HepG2 (cell line): Measurements from ENCODE around the gene SUN5. TPM values are rescaled to one million over a fixed set of nuclear protein-coding genes. Genes with fewer than 3 reads are reported as not detected.
A peak's percentile ranks its signal among the peaks of the same experiment; 100 is the strongest.

Source experiments
- ARNT ChIP-seq: fragments of 450-650 bp; IDR thresholded peaks from 2 replicates; pipeline ENCODE4 v1.6.1; 2017
- GRHL1 ChIP-seq: sonication (generic); formaldehyde crosslinking; conservative IDR thresholded peaks from 2 replicates; pipeline ENCODE4 v1.8.0; 2022; ENCODE audit warnings: missing genetic modification reagents
- JARID2 ChIP-seq: sonication (generic); formaldehyde crosslinking; IDR thresholded peaks from 2 replicates; pipeline ENCODE4 v1.8.1; 2023; ENCODE audit warnings: missing genetic modification reagents, inconsistent platforms; ENCODE audit not compliant: insufficient replicate concordance
- KAT7 ChIP-seq: IDR thresholded peaks from 2 replicates; pipeline ENCODE4 v1.6.1; 2018; ENCODE audit warnings: borderline replicate concordance, missing compliant biosample characterization
- MEF2D ChIP-seq: sonication (generic); formaldehyde crosslinking; IDR thresholded peaks from 2 replicates; pipeline ENCODE4 v1.5.1; 2020; ENCODE audit warnings: mild to moderate bottlenecking, missing genetic modification reagents
- MZF1 ChIP-seq: sonication (generic); formaldehyde crosslinking; IDR thresholded peaks from 2 replicates; pipeline ENCODE4 v1.8.1; 2023; ENCODE audit warnings: mild to moderate bottlenecking, missing genetic modification reagents, borderline replicate concordance
- NCOA5 ChIP-seq: sonication (generic); formaldehyde crosslinking; IDR thresholded peaks from 2 replicates; pipeline ENCODE4 v1.4.0; 2020; ENCODE audit warnings: missing genetic modification reagents
- PHF8 ChIP-seq: sonication (generic); formaldehyde crosslinking; IDR thresholded peaks from 2 replicates; pipeline ENCODE4 v1.5.0; 2020; ENCODE audit warnings: missing genetic modification reagents
- RELA ChIP-seq: sonication (generic); formaldehyde crosslinking; IDR thresholded peaks from 2 replicates; pipeline ENCODE4 v1.4.0; 2020; ENCODE audit warnings: missing genetic modification reagents
- TERF1 ChIP-seq: sonication (generic); formaldehyde crosslinking; IDR thresholded peaks from 2 replicates; pipeline ENCODE4 v1.8.0; 2022; ENCODE audit warnings: mild to moderate bottlenecking, missing genetic modification reagents, moderate library complexity
- ZNF354B ChIP-seq: sonication (generic); formaldehyde crosslinking; IDR thresholded peaks from 2 replicates; pipeline ENCODE4 v1.8.0; 2022; ENCODE audit warnings: mild to moderate bottlenecking, missing genetic modification reagents
- ZNF629 ChIP-seq: sonication (generic); formaldehyde crosslinking; conservative IDR thresholded peaks from 2 replicates; pipeline ENCODE4 v1.5.0; 2020; ENCODE audit warnings: missing genetic modification reagents
- ZNF75D ChIP-seq: sonication (generic); formaldehyde crosslinking; IDR thresholded peaks from 2 replicates; pipeline ENCODE4 v1.8.1; 2023; ENCODE audit warnings: missing genetic modification reagents, mild to moderate bottlenecking, borderline replicate concordance
- ZNF775 ChIP-seq: sonication (generic); formaldehyde crosslinking; IDR thresholded peaks from 2 replicates; pipeline ENCODE4 v1.4.0; 2020; ENCODE audit warnings: missing genetic modification reagents, mild to moderate bottlenecking, moderate library complexity, borderline replicate concordance
- polyA plus RNA-seq, 8 experiments: library from polyadenylated mRNA; depleted of rRNA in 3 of 8; stranded (reverse) in 7 of 8; unstranded in 1 of 8; fragments of >200 nt; fragmentation: Illumina TruSeq in 4 of 8; extraction: Trizol in 4 of 8; gene quantifications; 2 replicates each; pipeline versions ENCODE4 v1.2.1 to v1.2.3, GENCODE V29; 2011 to 2016; ENCODE audit warnings: low read depth in 4 of 8, missing spikeins in 1 of 8, mixed read lengths in 1 of 8; ENCODE audit not compliant: insufficient read depth in 1 of 8
- total RNA-seq, 5 experiments: library from RNA; depleted of rRNA; stranded (reverse); fragments of >200 nt; fragmentation: Illumina TruSeq; extraction: Trizol; gene quantifications; 2 replicates each; pipeline ENCODE4 v1.2.3, GENCODE V29; 2016; ENCODE audit warnings: low read depth in 1 of 5
- TF ChIP-seq, protein P1 (sequence below): sonication (generic); formaldehyde crosslinking; IDR thresholded peaks from 2 replicates; pipeline ENCODE4 v1.8.0; 2022; ENCODE audit warnings: missing genetic modification reagents, mild to moderate bottlenecking, borderline replicate concordance
- TF ChIP-seq, protein P2 (sequence below): sonication (generic); formaldehyde crosslinking; IDR thresholded peaks from 2 replicates; pipeline ENCODE4 v1.4.0; 2020; ENCODE audit warnings: missing genetic modification reagents, borderline replicate concordance

Gene SUN5
- total and polyA plus RNA-seq, 2 of the 13 experiments (the other 11 are each of a cell fraction or from before 2014, with no cell fraction given) = not detected

GRCh38 chr20:33008336-33009213, 4.3 kb upstream of the SUN5 start (continued):
- TF ChIP-seq GRHL1 (CRISPR knock-in tag) = no peak
- TF ChIP-seq ZNF354B (CRISPR knock-in tag) = no peak; the same call in 1 of the 2 replicates
- no peak for TF ChIP-seq ZNF775 (CRISPR knock-in tag)
- TF ChIP-seq RELA = no peak
- peak; percentile 67; the same call in 1 of the 2 replicates for TF ChIP-seq TERF1 (CRISPR knock-in tag)
- no peak for TF ChIP-seq ARNT
- no peak for TF ChIP-seq MZF1 (CRISPR knock-in tag)
- TF ChIP-seq, protein P1, sequence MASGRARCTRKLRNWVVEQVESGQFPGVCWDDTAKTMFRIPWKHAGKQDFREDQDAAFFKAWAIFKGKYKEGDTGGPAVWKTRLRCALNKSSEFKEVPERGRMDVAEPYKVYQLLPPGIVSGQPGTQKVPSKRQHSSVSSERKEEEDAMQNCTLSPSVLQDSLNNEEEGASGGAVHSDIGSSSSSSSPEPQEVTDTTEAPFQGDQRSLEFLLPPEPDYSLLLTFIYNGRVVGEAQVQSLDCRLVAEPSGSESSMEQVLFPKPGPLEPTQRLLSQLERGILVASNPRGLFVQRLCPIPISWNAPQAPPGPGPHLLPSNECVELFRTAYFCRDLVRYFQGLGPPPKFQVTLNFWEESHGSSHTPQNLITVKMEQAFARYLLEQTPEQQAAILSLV (CRISPR knock-in tag) = no peak
- TF ChIP-seq, protein P2, sequence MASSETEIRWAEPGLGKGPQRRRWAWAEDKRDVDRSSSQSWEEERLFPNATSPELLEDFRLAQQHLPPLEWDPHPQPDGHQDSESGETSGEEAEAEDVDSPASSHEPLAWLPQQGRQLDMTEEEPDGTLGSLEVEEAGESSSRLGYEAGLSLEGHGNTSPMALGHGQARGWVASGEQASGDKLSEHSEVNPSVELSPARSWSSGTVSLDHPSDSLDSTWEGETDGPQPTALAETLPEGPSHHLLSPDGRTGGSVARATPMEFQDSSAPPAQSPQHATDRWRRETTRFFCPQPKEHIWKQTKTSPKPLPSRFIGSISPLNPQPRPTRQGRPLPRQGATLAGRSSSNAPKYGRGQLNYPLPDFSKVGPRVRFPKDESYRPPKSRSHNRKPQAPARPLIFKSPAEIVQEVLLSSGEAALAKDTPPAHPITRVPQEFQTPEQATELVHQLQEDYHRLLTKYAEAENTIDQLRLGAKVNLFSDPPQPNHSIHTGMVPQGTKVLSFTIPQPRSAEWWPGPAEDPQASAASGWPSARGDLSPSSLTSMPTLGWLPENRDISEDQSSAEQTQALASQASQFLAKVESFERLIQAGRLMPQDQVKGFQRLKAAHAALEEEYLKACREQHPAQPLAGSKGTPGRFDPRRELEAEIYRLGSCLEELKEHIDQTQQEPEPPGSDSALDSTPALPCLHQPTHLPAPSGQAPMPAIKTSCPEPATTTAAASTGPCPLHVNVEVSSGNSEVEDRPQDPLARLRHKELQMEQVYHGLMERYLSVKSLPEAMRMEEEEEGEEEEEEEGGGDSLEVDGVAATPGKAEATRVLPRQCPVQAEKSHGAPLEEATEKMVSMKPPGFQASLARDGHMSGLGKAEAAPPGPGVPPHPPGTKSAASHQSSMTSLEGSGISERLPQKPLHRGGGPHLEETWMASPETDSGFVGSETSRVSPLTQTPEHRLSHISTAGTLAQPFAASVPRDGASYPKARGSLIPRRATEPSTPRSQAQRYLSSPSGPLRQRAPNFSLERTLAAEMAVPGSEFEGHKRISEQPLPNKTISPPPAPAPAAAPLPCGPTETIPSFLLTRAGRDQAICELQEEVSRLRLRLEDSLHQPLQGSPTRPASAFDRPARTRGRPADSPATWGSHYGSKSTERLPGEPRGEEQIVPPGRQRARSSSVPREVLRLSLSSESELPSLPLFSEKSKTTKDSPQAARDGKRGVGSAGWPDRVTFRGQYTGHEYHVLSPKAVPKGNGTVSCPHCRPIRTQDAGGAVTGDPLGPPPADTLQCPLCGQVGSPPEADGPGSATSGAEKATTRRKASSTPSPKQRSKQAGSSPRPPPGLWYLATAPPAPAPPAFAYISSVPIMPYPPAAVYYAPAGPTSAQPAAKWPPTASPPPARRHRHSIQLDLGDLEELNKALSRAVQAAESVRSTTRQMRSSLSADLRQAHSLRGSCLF (CRISPR knock-in tag) = peak; percentile 83; the same call in 1 of the 2 replicates
- TF ChIP-seq KAT7 = no peak
- TF ChIP-seq NCOA5 = 0 out of 2 replicates have a peak, but pooled peaks have one; percentile 43
- TF ChIP-seq PHF8 = no peak
- TF ChIP-seq ZNF629 (CRISPR knock-in tag) = peak; percentile 34; the same call in 1 of the 2 replicates
- TF ChIP-seq JARID2 (CRISPR knock-in tag) = no peak
- no peak for TF ChIP-seq MEF2D (CRISPR knock-in tag)
- no peak for TF ChIP-seq ZNF75D (CRISPR knock-in tag)
